ENCODE data around the gene SPSB1.

SPSB1 gene

DNA sequence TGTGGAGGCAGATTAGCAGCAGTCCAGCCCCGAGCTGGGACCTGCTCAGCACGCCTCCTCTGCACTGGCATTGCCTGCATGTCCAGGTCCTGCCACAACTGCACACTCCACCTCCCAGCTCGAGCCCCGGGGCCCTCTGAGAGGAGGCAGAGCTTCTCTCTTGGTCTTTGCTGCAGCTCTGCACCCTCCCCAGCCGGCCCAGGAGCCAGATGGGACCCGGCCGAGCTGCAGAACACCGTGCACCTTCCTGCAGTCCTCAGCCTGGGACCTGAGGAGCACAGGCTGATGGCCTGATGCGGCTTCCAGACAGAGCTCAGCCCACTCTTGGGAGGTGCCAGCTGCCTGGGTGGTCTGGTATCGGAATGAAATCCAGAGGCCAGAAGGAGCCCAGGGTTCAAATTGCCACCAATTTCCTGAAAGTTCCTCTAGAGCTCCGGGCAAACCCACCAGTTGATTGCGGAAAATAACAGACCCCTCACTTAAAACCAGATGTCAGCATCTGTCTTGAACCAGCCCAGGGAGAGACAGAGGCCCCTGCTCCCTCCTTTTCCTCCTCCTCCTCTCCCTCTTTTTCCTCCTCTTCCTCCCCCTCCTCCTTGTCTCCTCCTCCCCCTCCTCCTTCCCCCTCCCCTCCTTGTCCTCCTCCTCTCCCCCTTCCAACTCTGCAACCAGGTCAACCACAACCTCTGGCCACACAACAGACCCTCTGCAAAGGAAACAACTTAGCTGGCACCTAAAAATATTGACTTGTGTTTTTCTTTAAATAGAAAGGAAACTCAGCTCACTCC, 10.6 kb upstream of the SPSB1 start:
- Histone ChIP-seq H3K79me2 (ENCODE audit: insufficient read depth, low read depth) (no peaks in the 10 kb centered on the region), H3K27me3 (ENCODE audit: insufficient read depth, low read depth) (no peaks in the 10 kb centered on the region), H4K20me1 (ENCODE audit: insufficient read depth) (no peaks in the 10 kb centered on the region), H3K9ac (no peak overlapping the region), H3K27ac (peak overlapping the region; percentile 62; the same call in 1 of the 2 replicates), H3K36me3 (ENCODE audit: insufficient read depth) (no peaks in the 10 kb centered on the region), H3K4me2 (peak overlapping the region; percentile 91), H3K4me1 (ENCODE audit: low read depth, poor library complexity, severe bottlenecking) (peaks cover 68% of the 10 kb centered on the region), H3K4me3 (IDR thresholded peaks at IDR 0.05; ENCODE audit: insufficient read depth, low read depth, low read length) (no peak overlapping the region), H2AFZ (ENCODE audit: low read depth) (peak overlapping the region; percentile 53; the same call in 1 of the 2 replicates)
- no peak for TF ChIP-seq CTCF (conservative IDR thresholded peaks at IDR 0.05; ENCODE audit: low read depth, low read length)

DNA sequence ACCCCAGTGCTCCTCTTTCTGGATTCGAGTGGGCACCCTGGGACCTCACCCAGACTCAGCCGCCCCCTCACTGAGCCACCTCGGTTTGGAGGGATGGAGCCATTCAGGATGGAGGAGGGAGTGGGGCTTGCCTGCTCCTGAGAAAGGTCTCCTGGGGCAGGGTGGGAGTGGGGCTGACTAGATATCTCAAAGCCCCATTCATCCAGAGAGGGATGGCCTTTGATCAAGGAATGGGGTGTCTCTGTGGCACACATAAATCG, 10.1 kb upstream of the SPSB1 start:
- Histone ChIP-seq H4K20me1 (ENCODE audit: insufficient read depth) (no peaks in the 10 kb centered on the region), H3K9ac (no peak overlapping the region), H2AFZ (ENCODE audit: low read depth) (no peak overlapping the region), H3K27me3 (ENCODE audit: insufficient read depth, low read depth) (no peaks in the 10 kb centered on the region), H3K79me2 (ENCODE audit: insufficient read depth, low read depth) (no peaks in the 10 kb centered on the region), H3K4me3 (IDR thresholded peaks at IDR 0.05; ENCODE audit: insufficient read depth, low read depth, low read length) (no peak overlapping the region), H3K27ac (peak overlapping the region; percentile 41; the same call in 1 of the 2 replicates), H3K4me2 (peak overlapping the region; percentile 80), H3K36me3 (ENCODE audit: insufficient read depth) (no peaks in the 10 kb centered on the region), H3K4me1 (ENCODE audit: low read depth, poor library complexity, severe bottlenecking) (peaks cover 70% of the 10 kb centered on the region)
- TF ChIP-seq CTCF (conservative IDR thresholded peaks at IDR 0.05; ENCODE audit: low read depth, low read length), result no peak

DNA sequence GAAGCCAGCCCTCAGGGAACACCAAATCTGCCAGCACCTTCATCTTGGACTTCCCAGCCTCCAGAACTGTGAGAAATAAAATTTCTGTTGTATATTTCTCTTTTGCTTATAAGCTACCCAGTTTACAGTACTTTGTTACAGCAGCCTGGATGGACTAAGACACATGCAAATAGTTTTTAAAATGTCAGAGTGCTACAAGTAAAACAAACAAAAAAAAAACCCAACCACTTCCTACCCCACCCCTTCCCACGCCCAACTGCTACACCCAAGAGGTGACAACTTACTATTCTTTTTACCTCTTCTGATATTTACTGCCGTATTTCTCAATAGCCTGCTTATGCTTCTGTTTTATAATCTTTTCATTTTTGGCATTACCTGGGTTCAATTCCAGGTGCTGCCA, 8.6 kb upstream of the SPSB1 start:
- H3K4me2 ChIP-seq, result no peak overlapping the region
- H3K9ac ChIP-seq, result no peak overlapping the region
- H2AFZ ChIP-seq (ENCODE audit: low read depth), result no peak overlapping the region
- TF ChIP-seq CTCF (conservative IDR thresholded peaks at IDR 0.05; ENCODE audit: low read depth, low read length), result no peak
- H3K27me3 ChIP-seq (ENCODE audit: insufficient read depth, low read depth), result no peaks in the 10 kb centered on the region
- H3K4me1 ChIP-seq (ENCODE audit: low read depth, poor library complexity, severe bottlenecking), result peaks cover 65% of the 10 kb centered on the region
- no peak overlapping the region for H3K4me3 ChIP-seq (IDR thresholded peaks at IDR 0.05; ENCODE audit: insufficient read depth, low read depth, low read length)
- H3K36me3 ChIP-seq (ENCODE audit: insufficient read depth), result no peaks in the 10 kb centered on the region
- no peak overlapping the region for H3K27ac ChIP-seq
- H3K79me2 ChIP-seq (ENCODE audit: insufficient read depth, low read depth), result no peaks in the 10 kb centered on the region
- H4K20me1 ChIP-seq (ENCODE audit: insufficient read depth), result no peaks in the 10 kb centered on the region

GRCh38 chr1:9286556-9286955, 6.1 kb upstream of the SPSB1 start:
- Histone ChIP-seq H3K27me3 (ENCODE audit: insufficient read depth, low read depth) (no peaks in the 10 kb centered on the region; the same call in 1 of the 2 replicates), H3K9ac (no peak overlapping the region), H3K4me3 (IDR thresholded peaks at IDR 0.05; ENCODE audit: insufficient read depth, low read depth, low read length) (no peak overlapping the region), H2AFZ (ENCODE audit: low read depth) (no peak overlapping the region), H3K27ac (no peak overlapping the region), H3K4me2 (no peak overlapping the region; the same call in 1 of the 2 replicates), H3K36me3 (ENCODE audit: insufficient read depth) (no peaks in the 10 kb centered on the region), H4K20me1 (ENCODE audit: insufficient read depth) (no peaks in the 10 kb centered on the region), H3K79me2 (ENCODE audit: insufficient read depth, low read depth) (no peaks in the 10 kb centered on the region), H3K4me1 (ENCODE audit: low read depth, poor library complexity, severe bottlenecking) (peaks cover 50% of the 10 kb centered on the region)
- no peak for TF ChIP-seq CTCF (conservative IDR thresholded peaks at IDR 0.05; ENCODE audit: low read depth, low read length)

Data from KMS-11 (cell line).